Peyer's patch (tissue), 4 donors: ENCODE measurements around the gene IGSF11. TPM values are rescaled to one million over a fixed set of nuclear protein-coding genes. Genes with fewer than 3 reads are reported as not detected.

Experiments used
- DNase-seq, 3 donors: peaks; one replicate each; pipeline ENCODE4 v3.0.0-alpha.2; 2017 to 2019
- H3K27ac ChIP-seq, 4 donors: fragments of 200-600 bp; sonication (generic); one replicate each; pipeline ENCODE4 v1.5.1; 2016 to 2019
- H3K27me3 ChIP-seq, 2 donors: fragments of 200-600 bp; sonication (generic); one replicate each; pipeline ENCODE4 v1.5.1; 2019
- H3K36me3 ChIP-seq, 3 donors: fragments of 200-600 bp; sonication (generic); one replicate each; pipeline ENCODE4 v1.5.1; 2016 to 2019
- H3K4me1 ChIP-seq, 4 donors: fragments of 200-600 bp; sonication (generic); one replicate each; pipeline ENCODE4 v1.5.1; 2016 to 2019
- H3K4me3 ChIP-seq, 4 donors: fragments of 200-600 bp; sonication (generic); 1 replicate in 3 of 4; 2 replicates in 1 of 4; pipeline ENCODE4 v1.5.1; 2016 to 2019; ENCODE audit warnings: mild to moderate bottlenecking in 1 of 4
- H3K9me3 ChIP-seq, 4 donors: fragments of 200-600 bp; sonication (generic); one replicate each; pipeline ENCODE4 v1.5.1; 2016 to 2019; ENCODE audit warnings: mild to moderate bottlenecking in 1 of 4
- POLR2A ChIP-seq, 2 donors: fragments of 450-650 bp; IDR thresholded peaks; one replicate each; pipeline ENCODE4 v1.5.1; 2017; ENCODE audit warnings: antibody characterized with exemption in 2 of 2, mild to moderate bottlenecking in 2 of 2, moderate library complexity in 2 of 2
- total RNA-seq, 4 donors: library from RNA; depleted of rRNA; stranded (reverse); fragments of >200 nt; gene quantifications; one replicate each; pipeline ENCODE4 v1.1.0, GENCODE V29; 2016
- TF ChIP-seq, protein P1 (sequence below), 6 experiments: fragments of 450-650 bp in 4 of 6; fragments of 200-600 bp in 2 of 6; sonication (generic) in 1 of 6; IDR thresholded peaks; one replicate each; pipeline ENCODE4 v1.5.1; 2017 to 2019; ENCODE audit warnings: antibody characterized with exemption in 6 of 6, mild to moderate bottlenecking in 3 of 6, moderate library complexity in 1 of 6

The IGSF11 gene
- total RNA-seq, 4 donors from 2014 or later, result 0.67 to 3.0 TPM; not detected in 2

DNA sequence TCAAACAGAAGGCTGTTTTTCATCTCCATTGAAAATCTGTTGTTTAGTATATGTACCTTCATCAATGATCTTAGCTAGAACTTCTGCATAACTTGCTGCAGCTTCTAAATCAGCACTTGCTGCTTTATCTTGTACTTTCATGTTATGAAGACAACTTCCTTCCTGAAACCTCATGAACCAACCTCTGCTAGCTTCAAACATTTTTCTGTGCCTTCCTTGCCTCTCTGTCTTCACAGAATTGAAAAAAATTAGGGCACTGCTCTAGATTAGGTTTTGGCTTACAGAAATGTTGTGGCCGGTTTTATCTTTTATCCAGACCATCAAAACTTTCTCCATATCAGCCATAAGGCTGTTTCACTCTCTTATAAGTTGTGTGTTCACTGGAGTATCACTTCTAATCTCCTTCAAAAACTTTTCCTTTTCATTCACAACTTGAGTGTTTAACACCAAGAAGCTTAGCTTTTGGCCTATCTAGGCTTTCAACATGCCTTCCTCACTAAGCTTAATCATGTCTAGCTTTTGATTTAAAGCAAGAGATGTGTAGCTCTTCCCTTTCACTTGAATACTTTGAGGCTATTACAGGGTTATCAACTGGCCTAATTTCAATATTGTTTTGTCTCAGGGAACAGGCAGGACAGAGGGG, 78.6 kb downstream of the IGSF11 start:
- H3K27ac ChIP-seq, result no peak overlapping the region
- H3K36me3 ChIP-seq, result no peaks in the 10 kb centered on the region
- H3K4me1 ChIP-seq, result no peaks in the 10 kb centered on the region
- H3K9me3 ChIP-seq, result no peaks in the 10 kb centered on the region
- TF ChIP-seq, protein P1, sequence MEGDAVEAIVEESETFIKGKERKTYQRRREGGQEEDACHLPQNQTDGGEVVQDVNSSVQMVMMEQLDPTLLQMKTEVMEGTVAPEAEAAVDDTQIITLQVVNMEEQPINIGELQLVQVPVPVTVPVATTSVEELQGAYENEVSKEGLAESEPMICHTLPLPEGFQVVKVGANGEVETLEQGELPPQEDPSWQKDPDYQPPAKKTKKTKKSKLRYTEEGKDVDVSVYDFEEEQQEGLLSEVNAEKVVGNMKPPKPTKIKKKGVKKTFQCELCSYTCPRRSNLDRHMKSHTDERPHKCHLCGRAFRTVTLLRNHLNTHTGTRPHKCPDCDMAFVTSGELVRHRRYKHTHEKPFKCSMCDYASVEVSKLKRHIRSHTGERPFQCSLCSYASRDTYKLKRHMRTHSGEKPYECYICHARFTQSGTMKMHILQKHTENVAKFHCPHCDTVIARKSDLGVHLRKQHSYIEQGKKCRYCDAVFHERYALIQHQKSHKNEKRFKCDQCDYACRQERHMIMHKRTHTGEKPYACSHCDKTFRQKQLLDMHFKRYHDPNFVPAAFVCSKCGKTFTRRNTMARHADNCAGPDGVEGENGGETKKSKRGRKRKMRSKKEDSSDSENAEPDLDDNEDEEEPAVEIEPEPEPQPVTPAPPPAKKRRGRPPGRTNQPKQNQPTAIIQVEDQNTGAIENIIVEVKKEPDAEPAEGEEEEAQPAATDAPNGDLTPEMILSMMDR (IDR thresholded peaks at IDR 0.05), result no peak
- no peak for TF ChIP-seq POLR2A (IDR thresholded peaks at IDR 0.05)
- DNase-seq, result no peak
- H3K27me3 ChIP-seq, result no peaks in the 10 kb centered on the region
- no peak overlapping the region for H3K4me3 ChIP-seq

DNA sequence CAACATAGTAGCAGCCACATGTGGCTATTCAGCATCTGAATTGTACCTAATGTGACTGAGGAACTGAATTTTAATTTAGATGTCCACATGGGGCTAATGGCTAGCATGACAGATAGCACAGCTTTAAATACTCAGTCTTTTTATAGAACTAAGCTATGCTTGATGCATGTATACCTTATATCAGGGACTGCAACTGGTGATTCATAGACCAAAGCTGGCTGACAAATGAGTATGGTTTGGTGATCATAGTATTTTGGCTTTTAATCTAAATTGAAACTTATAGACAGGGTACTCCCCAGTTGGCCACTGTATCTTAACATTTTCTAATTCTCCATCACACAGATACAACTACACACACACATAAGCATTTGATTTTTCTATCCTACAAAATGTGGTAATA, 83.6 kb downstream of the IGSF11 start:
- H3K27me3 ChIP-seq, result no peaks in the 10 kb centered on the region
- no peaks in the 10 kb centered on the region for H3K36me3 ChIP-seq
- H3K9me3 ChIP-seq, result no peaks in the 10 kb centered on the region
- no peak overlapping the region for H3K27ac ChIP-seq
- DNase-seq, result no peak
- H3K4me1 ChIP-seq, result no peaks in the 10 kb centered on the region
- H3K4me3 ChIP-seq, result no peak overlapping the region
- TF ChIP-seq, protein P1 (IDR thresholded peaks at IDR 0.05), result no peak

DNA sequence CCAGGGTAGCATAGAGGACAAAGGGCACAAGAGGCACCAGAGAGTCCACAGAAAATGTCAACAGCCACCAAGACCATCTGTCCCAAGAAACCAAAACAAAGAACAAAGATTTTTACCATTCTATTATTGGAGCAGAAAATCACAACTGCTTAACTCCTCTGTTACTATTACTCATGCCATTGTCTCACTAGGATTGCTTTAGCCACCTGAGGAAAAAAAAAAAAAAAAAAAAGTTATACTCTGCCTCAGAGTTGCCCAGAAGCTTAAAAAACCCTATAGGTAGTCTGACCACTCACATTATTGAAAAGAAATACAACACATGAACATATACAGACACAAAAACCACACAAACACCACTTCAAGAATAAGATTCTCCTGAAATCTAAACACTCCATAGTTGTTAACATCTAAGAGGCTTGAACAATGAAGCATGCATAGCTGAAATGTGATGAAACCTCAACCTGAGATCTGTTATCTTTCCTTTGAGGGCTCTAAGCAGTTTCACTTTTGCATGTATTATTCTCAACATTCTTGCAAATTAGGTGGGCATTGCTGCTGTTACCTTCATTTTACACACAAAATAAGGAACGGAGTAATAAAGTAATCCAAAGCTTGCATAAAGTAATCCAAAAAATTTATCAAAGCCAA, 85.4 kb downstream of the IGSF11 start:
- Histone ChIP-seq H3K27me3 (no peaks in the 10 kb centered on the region), H3K4me1 (no peaks in the 10 kb centered on the region), H3K27ac (no peak overlapping the region), H3K36me3 (no peaks in the 10 kb centered on the region), H3K4me3 (no peak overlapping the region), H3K9me3 (no peaks in the 10 kb centered on the region)
- no peak for DNase-seq
- TF ChIP-seq POLR2A (IDR thresholded peaks at IDR 0.05), result no peak
- TF ChIP-seq, protein P1 (IDR thresholded peaks at IDR 0.05), result no peak

DNA sequence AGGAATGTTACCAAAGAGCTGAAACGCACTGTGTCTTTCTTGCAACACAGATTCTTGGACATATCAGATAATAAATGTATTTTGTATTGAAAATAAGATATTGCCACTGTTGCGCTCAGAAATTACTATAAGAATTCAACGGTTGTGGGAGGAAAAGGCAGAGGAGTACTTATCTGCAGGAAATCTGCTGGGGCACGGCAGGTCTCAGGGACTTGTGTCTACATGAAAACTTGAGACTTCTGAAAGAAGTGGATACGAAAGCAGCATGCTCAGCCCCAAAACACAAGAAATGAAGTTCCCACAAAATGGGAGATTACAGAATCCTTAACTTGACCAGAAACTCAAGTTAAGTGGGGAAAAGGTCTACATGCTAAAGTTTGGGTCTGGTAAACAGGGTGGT, 86.5 kb downstream of the IGSF11 start:
- no peak for DNase-seq
- Histone ChIP-seq H3K27me3 (no peaks in the 10 kb centered on the region), H3K4me3 (no peak overlapping the region), H3K27ac (no peak overlapping the region), H3K9me3 (no peaks in the 10 kb centered on the region), H3K4me1 (no peaks in the 10 kb centered on the region), H3K36me3 (no peaks in the 10 kb centered on the region)
- TF ChIP-seq, protein P1 (IDR thresholded peaks at IDR 0.05), result no peak
- TF ChIP-seq POLR2A (IDR thresholded peaks at IDR 0.05), result no peak

DNA sequence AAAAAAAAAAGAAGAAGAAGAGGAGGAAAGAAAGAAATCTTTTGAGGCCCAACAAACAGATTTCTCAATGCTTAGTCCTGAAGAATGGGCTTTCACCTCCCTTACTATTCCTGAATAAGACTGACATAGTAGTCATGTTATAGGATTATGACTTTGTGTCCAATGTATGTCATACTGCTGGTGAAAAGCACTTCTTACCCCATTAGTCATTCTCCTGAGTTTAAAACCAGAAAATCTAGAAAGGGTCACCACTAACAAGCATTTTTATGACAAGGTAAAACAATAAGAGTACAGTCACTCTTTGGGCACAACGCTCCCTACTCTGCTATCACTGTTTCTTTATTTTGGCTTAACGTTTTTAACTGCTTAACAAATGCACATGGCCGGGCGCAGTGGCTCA, 88.2 kb downstream of the IGSF11 start:
- H3K36me3 ChIP-seq, result no peaks in the 10 kb centered on the region
- H3K9me3 ChIP-seq, result no peaks in the 10 kb centered on the region
- H3K27me3 ChIP-seq, result no peaks in the 10 kb centered on the region
- TF ChIP-seq, protein P1 (IDR thresholded peaks at IDR 0.05), result no peak
- no peak for TF ChIP-seq POLR2A (IDR thresholded peaks at IDR 0.05)
- no peak for DNase-seq
- H3K27ac ChIP-seq, result no peak overlapping the region
- H3K4me3 ChIP-seq, result no peak overlapping the region
- no peaks in the 10 kb centered on the region for H3K4me1 ChIP-seq
